Kidney (tissue), 14 donors: ENCODE results near the gene HNRNPA1. TPM values are rescaled to one million over a fixed set of nuclear protein-coding genes. Genes with fewer than 3 reads are reported as not detected.
A peak's percentile ranks its signal among the peaks of the same experiment; 100 is the strongest.
"Not testable (repeated sequence)": the region's sequence is repeated elsewhere in the genome, so short reads cannot be mapped to it uniquely, and the experiment has no call there.

ENCODE experiments used
- DNase-seq, 5 donors: peaks; one replicate each; pipeline ENCODE4 v3.0.0-alpha.2; 2013 to 2020
- FAIRE-seq: peaks from 2 replicates; lab custom pipeline; 2012; peaks lifted over from hg19 to GRCh38; lab: Jason Lieb, UNC
- H3K27ac ChIP-seq, 2 donors: one replicate each; pipeline ENCODE4 v1.7.0; 2013; ENCODE audit warnings: low read depth in 2 of 2, low read length in 2 of 2, inconsistent platforms in 1 of 2
- H3K27me3 ChIP-seq: one replicate; pipeline ENCODE4 v1.7.1; 2013; ENCODE audit warnings: low read length, inconsistent platforms; ENCODE audit not compliant: control insufficient read depth, insufficient read depth
- H3K36me3 ChIP-seq, 3 donors: one replicate each; pipeline versions ENCODE4 v1.7.0 to v1.7.1; 2013; ENCODE audit warnings: low read length in 3 of 3, control low read depth in 1 of 3, inconsistent platforms in 1 of 3; ENCODE audit not compliant: insufficient read depth in 3 of 3, control insufficient read depth in 2 of 3
- H3K4me1 ChIP-seq, 3 donors: one replicate each; pipeline versions ENCODE4 v1.7.0 to v1.7.1; 2013; ENCODE audit warnings: low read length in 3 of 3, inconsistent platforms in 1 of 3, low read depth in 1 of 3; ENCODE audit not compliant: control insufficient read depth in 2 of 3, insufficient read depth in 2 of 3
- H3K4me3 ChIP-seq, 3 donors: one replicate each; pipeline versions ENCODE4 v1.7.0 to v1.8.1; 2013; ENCODE audit warnings: low read length in 3 of 3, control low read depth in 1 of 3, inconsistent platforms in 1 of 3
- H3K9ac ChIP-seq, 3 donors: one replicate each; pipeline versions ENCODE4 v1.7.0 to v1.7.1; 2013; ENCODE audit warnings: low read length in 3 of 3, control low read depth in 1 of 3, inconsistent platforms in 1 of 3
- H3K9me3 ChIP-seq, 3 donors: one replicate each; pipeline versions ENCODE4 v1.7.0 to v1.7.1; 2013; ENCODE audit warnings: low read length in 3 of 3, control low read depth in 1 of 3, inconsistent platforms in 1 of 3; ENCODE audit not compliant: control insufficient read depth in 2 of 3, insufficient read depth in 1 of 3
- CTCF ChIP-seq: IDR thresholded peaks from 3 replicates; pipeline ENCODE4 v1.5.1; 2012; ENCODE audit warnings: mild to moderate bottlenecking, moderate library complexity, borderline replicate concordance; ENCODE audit not compliant: insufficient read depth; ENCODE audit errors: extremely low read depth
- intact Hi-C: fragments of 100-400 bp; cut with DNase I; formaldehyde crosslinking; loops from one replicate; pipeline ENCODE4 v1.11.1; 2022
- polyA plus RNA-seq: library from polyadenylated mRNA; stranded (reverse); fragments of 350-450 nt; fragmentation: Illumina TruSeq; extraction: RNeasy Lipid Tissue Mini Kit (QIAGEN cat#74804); gene quantifications from one replicate; pipeline ENCODE4 v1.2.3, GENCODE V29; 2014; ENCODE audit warnings: low read depth, low replicate concordance; ENCODE audit not compliant: insufficient read depth
- total RNA-seq: library from RNA; stranded (reverse); fragmentation: NEBNext Ultra II Directional; extraction: Animal tissue kit (Norgen Biotek cat#: 25700); gene quantifications from one replicate; pipeline ENCODE4 v1.2.1, GENCODE V29; 2021
- donor health status: control.
- donor health status: control.
- donor health status: control.
- donor health status: control.
- donor health status: control.
- donor health status: DM: yes; HTN: yes; CAD: no.
- donor health status: Normal renal cell carcinoma (clear cell type).

HNRNPA1 gene
- total and polyA plus RNA-seq, 2 donors from 2014 or later = 648 to 964 TPM

- peaks cover 0 to 4% (median 0%) of the 10 kb centered on the region in 3 donors for H3K4me1 ChIP-seq
- TF ChIP-seq CTCF = peak; percentile 82
- peak within 1 kb of the TSS; percentile 90 to 99 (median 96) for H3K9ac ChIP-seq
- H3K9me3 ChIP-seq = no peaks in the 10 kb centered on the region
- FAIRE-seq = peak; percentile 97
- no peaks in the 10 kb centered on the region for H3K27me3 ChIP-seq
- DNase-seq = peak; percentile 97 to 100 (median 99)
- peak within 1 kb of the TSS; percentile 89 to 99 (median 98) for H3K4me3 ChIP-seq
- peak within 1 kb of the TSS; percentile 74 to 92 for H3K27ac ChIP-seq
- H3K36me3 ChIP-seq = no peaks in the 10 kb centered on the region
- intact Hi-C loops = no loop called here
Observed at GRCh38 chr12:54324617-54325441, 44.3 kb downstream of the HNRNPA1 start, which contains the start of gene COPZ1. COPZ1 (plus strand) TSS chr12:54325131; CDS start chr12:54325164, 33 bp downstream.

DNA sequence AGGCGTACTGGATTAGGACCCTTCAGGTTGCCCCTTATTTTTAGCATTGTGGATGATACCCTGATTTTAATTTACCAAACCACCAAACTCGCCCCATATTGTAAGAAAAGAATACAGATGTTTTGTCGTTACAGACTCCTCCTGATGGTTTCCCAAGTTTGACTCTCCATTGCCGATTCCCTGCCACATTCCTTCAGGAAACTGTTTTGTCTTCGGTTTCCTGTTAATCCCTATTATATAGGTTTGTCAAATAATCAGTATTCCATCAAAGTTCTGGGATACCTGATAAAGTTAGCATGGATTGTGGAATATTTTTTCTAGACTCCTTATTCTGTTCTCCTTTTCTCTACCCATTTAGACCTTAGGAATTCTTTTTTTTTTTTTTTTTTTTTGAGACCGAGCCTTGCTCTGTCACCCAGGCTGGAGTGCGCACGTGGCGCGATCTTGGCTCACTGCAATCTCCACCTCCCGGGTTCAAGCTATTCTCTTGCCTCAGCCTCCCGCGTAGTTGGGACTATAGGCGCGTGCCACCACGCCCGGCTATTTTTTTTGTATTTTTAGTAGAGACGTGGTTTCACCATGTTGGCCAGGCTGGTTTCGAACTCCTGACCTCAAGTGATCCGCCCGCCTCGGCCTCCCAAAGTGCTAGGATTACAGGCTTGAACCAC, 45.0 kb downstream of the HNRNPA1 start:
- H3K4me1 ChIP-seq, H3K9me3 ChIP-seq, FAIRE-seq, intact Hi-C loops, H3K27me3 ChIP-seq, H3K36me3 ChIP-seq, DNase-seq: not testable (repeated sequence)
- H3K4me3 ChIP-seq = peak overlapping the region; percentile 89 to 99 (median 98)
- peak overlapping the region; percentile 74 to 92 for H3K27ac ChIP-seq
- H3K9ac ChIP-seq = peak overlapping the region; percentile 90 to 99 (median 96)

DNA sequence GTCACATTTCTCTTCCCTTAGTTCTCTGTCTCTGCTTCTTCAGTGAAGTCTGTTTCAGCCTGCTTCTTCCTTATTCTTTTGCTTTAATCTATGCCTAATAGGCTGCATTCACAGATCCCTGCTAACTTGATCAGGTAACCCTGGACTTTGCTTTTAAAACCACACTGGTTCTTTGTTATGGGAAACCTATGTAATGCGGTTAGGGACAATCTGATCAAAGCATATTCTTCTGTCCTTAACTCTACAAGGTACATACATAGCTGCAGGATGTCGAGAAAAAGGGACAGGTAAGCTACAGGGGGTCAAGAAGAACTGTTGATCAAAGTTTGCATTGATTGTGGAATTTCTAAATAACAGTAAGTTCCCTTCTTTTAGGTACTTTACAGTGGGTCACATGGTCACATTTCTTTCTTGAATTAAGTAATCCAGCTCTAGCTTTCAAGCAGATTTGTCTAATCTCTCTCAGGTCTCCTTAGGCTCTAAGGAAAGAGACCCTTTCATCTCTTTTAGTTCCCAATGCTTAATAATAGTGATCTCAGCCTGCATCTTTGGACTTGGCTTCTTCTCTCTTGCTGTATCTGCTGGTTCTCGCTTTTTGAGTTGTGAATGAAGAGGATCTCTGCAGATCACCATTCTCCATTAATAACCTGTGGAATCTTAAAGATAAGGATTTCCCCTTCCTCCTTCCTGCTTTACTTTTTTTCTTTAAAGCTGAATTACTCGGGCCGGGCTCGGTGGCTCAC, 48.2 kb downstream of the HNRNPA1 start:
- Histone ChIP-seq H3K4me1 (peaks cover 0 to 9% (median 0%) of the 10 kb centered on the region in 3 donors), H3K36me3 (no peaks in the 10 kb centered on the region), H3K9me3 (no peaks in the 10 kb centered on the region), H3K4me3 (no peak overlapping the region), H3K27me3 (no peaks in the 10 kb centered on the region), H3K27ac (no peak overlapping the region), H3K9ac (peak overlapping the region in 1 of 3 donors; percentile 16)
- no peak for TF ChIP-seq CTCF
- no peak for DNase-seq
- intact Hi-C loops = no loop called here
- FAIRE-seq = no peak
